ENCODE results near the gene SEZ6L. TPM values are rescaled to one million over a fixed set of nuclear protein-coding genes. Genes with fewer than 3 reads are reported as not detected.

Gene SEZ6L
- polyA plus RNA-seq, 1 donor, result 4.3 TPM

DNA sequence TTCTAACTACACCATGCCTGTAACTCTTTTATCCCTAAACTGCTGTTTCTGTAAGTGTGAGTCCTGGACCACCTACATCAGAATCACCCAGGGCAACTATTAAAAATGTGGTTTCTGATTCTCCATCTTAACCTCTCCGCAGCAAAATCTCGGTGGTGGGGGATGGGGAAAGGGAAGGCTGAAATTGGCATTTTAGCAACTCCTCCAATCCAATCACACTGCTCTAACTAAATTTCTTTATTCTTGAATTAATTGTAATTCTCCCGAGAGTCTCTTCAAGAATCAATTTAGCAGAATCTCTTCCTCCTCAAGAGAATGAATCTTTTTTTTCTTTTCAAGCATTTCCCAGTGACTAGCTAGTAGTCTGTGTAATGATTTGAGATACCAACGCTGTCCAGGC is 36.2 kb downstream of the SEZ6L start:
- no peak for DNase-seq
- WGBS (ENCODE audit: insufficient coverage, low lambda C conversion rate), result 44% methylated on average over 1 of the region's 4 CpGs
- Histone ChIP-seq H3K4me1 (ENCODE audit: control insufficient read depth, insufficient read depth, low read length) (no peaks in the 10 kb centered on the region), H3K4me3 (ENCODE audit: low read length) (no peak overlapping the region), H3K9me3 (ENCODE audit: control insufficient read depth, low read depth, low read length) (no peaks in the 10 kb centered on the region), H3K27me3 (ENCODE audit: control insufficient read depth, insufficient read depth, low read length) (no peaks in the 10 kb centered on the region), H3K27ac (ENCODE audit: low read length) (no peak overlapping the region), H3K36me3 (ENCODE audit: control insufficient read depth, insufficient read depth, low read length) (no peaks in the 10 kb centered on the region)

DNA sequence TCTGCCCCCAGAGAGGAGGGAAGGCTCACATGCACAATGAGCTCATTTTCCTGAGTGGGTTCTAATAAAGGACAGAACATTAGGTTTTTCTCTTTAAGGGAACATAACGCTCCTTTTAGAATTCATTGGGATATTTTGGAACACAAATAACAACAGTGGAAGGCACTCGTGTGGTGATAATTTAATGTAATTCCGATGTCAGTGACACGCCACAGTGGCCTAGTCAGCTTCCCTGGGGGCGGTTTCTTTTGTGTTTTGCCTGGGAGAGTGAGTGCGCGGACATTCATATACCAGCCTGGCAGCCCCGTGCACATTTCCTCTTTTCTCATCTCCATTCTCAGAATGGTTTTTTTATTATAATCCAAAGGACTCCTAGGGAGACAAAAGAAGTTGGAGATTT is 41.1 kb downstream of the SEZ6L start:
- Histone ChIP-seq H3K36me3 (ENCODE audit: control insufficient read depth, insufficient read depth, low read length) (no peaks in the 10 kb centered on the region), H3K27ac (ENCODE audit: low read length) (no peak overlapping the region), H3K4me1 (ENCODE audit: control insufficient read depth, insufficient read depth, low read length) (no peaks in the 10 kb centered on the region), H3K9me3 (ENCODE audit: control insufficient read depth, low read depth, low read length) (no peaks in the 10 kb centered on the region), H3K4me3 (ENCODE audit: low read length) (no peak overlapping the region), H3K27me3 (ENCODE audit: control insufficient read depth, insufficient read depth, low read length) (peaks cover 2% of the 10 kb centered on the region)
- no peak for DNase-seq
- WGBS (ENCODE audit: insufficient coverage, low lambda C conversion rate), result 87% methylated on average over 3 of the region's 8 CpGs

DNA sequence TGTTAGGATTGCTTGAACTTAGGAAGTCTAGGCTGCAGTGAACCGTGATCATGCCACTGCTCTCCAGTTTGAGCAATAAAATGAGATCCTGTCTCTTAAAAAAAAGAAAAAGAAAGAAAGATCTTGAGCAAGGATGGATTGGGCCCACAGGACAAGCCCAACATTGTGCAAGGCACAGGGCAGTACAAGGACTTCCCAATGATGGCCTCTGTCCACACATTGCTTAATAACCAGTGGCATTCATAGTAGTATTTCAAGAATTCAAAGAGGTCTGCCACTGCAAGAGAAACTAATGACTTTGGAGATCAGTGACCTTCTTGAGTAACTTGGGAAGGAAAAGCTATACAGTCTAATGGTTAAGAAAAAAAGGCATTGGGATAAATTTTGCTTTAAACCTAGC is 44.6 kb downstream of the SEZ6L start:
- no peaks in the 10 kb centered on the region for H3K36me3 ChIP-seq (ENCODE audit: control insufficient read depth, insufficient read depth, low read length)
- no peak for DNase-seq
- H3K27ac ChIP-seq (ENCODE audit: low read length), result no peak overlapping the region
- H3K9me3 ChIP-seq (ENCODE audit: control insufficient read depth, low read depth, low read length), result no peaks in the 10 kb centered on the region
- H3K4me1 ChIP-seq (ENCODE audit: control insufficient read depth, insufficient read depth, low read length), result no peaks in the 10 kb centered on the region
- 60% methylated on average over 1 of the region's 1 CpG for WGBS (ENCODE audit: insufficient coverage, low lambda C conversion rate)
- H3K27me3 ChIP-seq (ENCODE audit: control insufficient read depth, insufficient read depth, low read length), result peaks cover 7% of the 10 kb centered on the region
- H3K4me3 ChIP-seq (ENCODE audit: low read length), result no peak overlapping the region

GRCh38 chr22:26214466-26214865 is 45.2 kb downstream of the SEZ6L start:
- Histone ChIP-seq H3K9me3 (ENCODE audit: control insufficient read depth, low read depth, low read length) (no peaks in the 10 kb centered on the region), H3K27ac (ENCODE audit: low read length) (no peak overlapping the region), H3K36me3 (ENCODE audit: control insufficient read depth, insufficient read depth, low read length) (no peaks in the 10 kb centered on the region), H3K4me3 (ENCODE audit: low read length) (no peak overlapping the region), H3K4me1 (ENCODE audit: control insufficient read depth, insufficient read depth, low read length) (no peaks in the 10 kb centered on the region), H3K27me3 (ENCODE audit: control insufficient read depth, insufficient read depth, low read length) (peaks cover 7% of the 10 kb centered on the region)
- no peak for DNase-seq
- WGBS (ENCODE audit: insufficient coverage, low lambda C conversion rate), result 79% methylated on average over 4 of the region's 4 CpGs

DNA sequence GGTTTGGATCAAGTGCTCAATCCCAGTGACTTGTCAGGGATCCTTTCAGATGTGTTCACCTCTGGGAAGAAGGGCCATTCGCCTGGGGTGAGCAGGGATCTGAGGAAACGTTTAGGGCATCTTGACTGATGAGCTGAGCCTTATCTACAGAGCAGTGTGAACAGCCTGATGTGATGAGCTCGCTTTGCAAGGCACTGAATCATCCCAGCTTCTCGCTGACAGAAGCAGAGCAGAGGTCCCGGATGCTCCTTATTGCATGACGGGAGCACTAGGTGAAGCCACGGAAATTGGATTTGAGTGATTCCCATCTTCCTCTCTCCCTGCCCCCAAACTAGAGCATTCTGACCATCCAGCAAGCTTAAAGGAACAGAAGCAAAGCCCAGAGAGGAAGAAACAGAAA is 46.5 kb downstream of the SEZ6L start:
- H3K27ac ChIP-seq (ENCODE audit: low read length), result no peak overlapping the region
- H3K36me3 ChIP-seq (ENCODE audit: control insufficient read depth, insufficient read depth, low read length), result no peaks in the 10 kb centered on the region
- no peaks in the 10 kb centered on the region for H3K9me3 ChIP-seq (ENCODE audit: control insufficient read depth, low read depth, low read length)
- H3K4me1 ChIP-seq (ENCODE audit: control insufficient read depth, insufficient read depth, low read length), result no peaks in the 10 kb centered on the region
- no peak for DNase-seq
- no CpG with 5 or more reads among the region's 7 CpGs for WGBS (ENCODE audit: insufficient coverage, low lambda C conversion rate)
- peaks cover 7% of the 10 kb centered on the region for H3K27me3 ChIP-seq (ENCODE audit: control insufficient read depth, insufficient read depth, low read length)
- no peak overlapping the region for H3K4me3 ChIP-seq (ENCODE audit: low read length)

DNA sequence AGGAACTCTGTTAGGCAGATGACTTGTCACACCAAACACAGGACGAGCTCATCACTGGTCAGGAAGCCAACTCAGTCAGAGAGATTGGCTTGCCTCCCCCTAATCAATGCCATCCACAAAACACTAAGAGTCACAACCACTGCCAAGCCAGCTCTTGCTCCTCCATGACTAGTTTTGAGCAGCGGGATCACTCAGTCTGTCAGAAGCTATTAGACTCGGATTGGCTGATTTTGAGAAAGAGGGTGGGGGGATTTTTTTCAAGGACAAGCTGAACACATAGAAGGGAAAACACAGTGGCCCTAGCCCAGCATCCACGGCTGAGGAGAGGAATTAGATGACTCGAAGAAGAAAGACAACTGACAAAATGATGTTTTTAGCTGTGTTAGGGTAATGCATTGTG is 55.9 kb downstream of the SEZ6L start:
- no peaks in the 10 kb centered on the region for H3K4me1 ChIP-seq (ENCODE audit: control insufficient read depth, insufficient read depth, low read length)
- H3K27ac ChIP-seq (ENCODE audit: low read length), result no peak overlapping the region
- H3K9me3 ChIP-seq (ENCODE audit: control insufficient read depth, low read depth, low read length), result no peaks in the 10 kb centered on the region
- DNase-seq, result no peak
- H3K36me3 ChIP-seq (ENCODE audit: control insufficient read depth, insufficient read depth, low read length), result no peaks in the 10 kb centered on the region
- WGBS (ENCODE audit: insufficient coverage, low lambda C conversion rate), result 92% methylated on average over 2 of the region's 5 CpGs
- no peak overlapping the region for H3K4me3 ChIP-seq (ENCODE audit: low read length)
- H3K27me3 ChIP-seq (ENCODE audit: control insufficient read depth, insufficient read depth, low read length), result no peaks in the 10 kb centered on the region

DNA sequence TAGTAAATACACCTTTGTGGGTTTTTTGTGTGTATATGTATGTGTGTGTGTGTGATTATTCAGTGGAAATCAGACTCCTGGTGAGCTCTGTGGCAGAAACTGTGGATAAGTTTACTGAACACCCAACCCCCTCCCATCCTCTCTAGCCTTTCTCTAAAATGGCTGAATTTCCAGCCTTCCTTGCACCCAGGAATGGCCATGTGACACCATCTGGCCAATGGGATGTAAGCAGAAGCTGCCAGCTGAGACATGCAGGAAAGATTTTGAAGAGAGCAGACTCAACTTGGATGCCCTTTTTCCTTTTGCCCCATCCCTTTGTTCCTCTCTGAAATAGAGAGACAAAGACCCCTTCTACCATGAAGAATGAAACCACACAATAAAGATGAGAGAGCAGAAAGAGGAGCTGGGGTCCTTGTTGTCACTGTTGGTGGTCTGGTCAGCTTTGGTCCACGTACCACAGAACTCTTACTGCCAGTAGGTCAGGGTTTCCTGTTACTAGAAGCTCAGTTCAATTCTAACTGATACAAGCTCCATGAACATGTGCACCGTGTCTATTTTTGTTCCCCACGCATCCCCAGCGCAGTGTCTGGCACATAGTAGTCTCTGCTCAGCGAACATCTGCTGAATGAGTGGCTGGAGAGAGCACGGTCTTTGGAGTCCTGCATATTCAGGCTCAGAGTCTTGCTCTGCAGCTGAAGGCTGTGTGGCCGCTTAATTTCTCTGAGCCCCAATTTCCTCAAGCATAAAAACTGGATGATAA is 57.5 kb downstream of the SEZ6L start:
- H3K9me3 ChIP-seq (ENCODE audit: control insufficient read depth, low read depth, low read length), result no peaks in the 10 kb centered on the region
- H3K36me3 ChIP-seq (ENCODE audit: control insufficient read depth, insufficient read depth, low read length), result no peaks in the 10 kb centered on the region
- no peaks in the 10 kb centered on the region for H3K4me1 ChIP-seq (ENCODE audit: control insufficient read depth, insufficient read depth, low read length)
- 100% methylated on average over 1 of the region's 7 CpGs for WGBS (ENCODE audit: insufficient coverage, low lambda C conversion rate)
- H3K27me3 ChIP-seq (ENCODE audit: control insufficient read depth, insufficient read depth, low read length), result no peaks in the 10 kb centered on the region
- no peak overlapping the region for H3K4me3 ChIP-seq (ENCODE audit: low read length)
- no peak overlapping the region for H3K27ac ChIP-seq (ENCODE audit: low read length)
- DNase-seq, result no peak

DNA sequence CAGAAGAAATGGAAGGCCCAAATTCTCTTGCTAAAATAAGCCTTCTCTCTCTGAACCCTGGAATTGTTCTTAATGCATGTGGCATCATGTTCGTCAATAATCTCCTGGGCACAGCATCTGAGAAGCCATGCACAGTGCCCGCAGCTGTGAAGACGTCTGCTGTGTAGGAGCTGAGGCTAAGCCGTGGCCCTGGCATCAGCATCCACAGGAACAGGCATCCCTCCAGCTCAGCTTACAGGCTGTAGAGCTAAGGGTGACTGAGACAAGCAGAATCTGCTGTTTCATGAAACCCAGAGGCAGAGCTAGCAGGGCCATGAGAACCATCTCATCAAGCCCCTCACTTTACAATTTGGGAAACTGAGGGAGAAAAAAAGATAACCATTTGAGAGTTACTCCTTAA is 60.6 kb downstream of the SEZ6L start:
- no peak overlapping the region for H3K4me3 ChIP-seq (ENCODE audit: low read length)
- no peak overlapping the region for H3K27ac ChIP-seq (ENCODE audit: low read length)
- WGBS (ENCODE audit: insufficient coverage, low lambda C conversion rate), result no CpG with 5 or more reads among the region's 4 CpGs
- H3K4me1 ChIP-seq (ENCODE audit: control insufficient read depth, insufficient read depth, low read length), result no peaks in the 10 kb centered on the region
- no peak for DNase-seq
- H3K36me3 ChIP-seq (ENCODE audit: control insufficient read depth, insufficient read depth, low read length), result no peaks in the 10 kb centered on the region
- no peaks in the 10 kb centered on the region for H3K9me3 ChIP-seq (ENCODE audit: control insufficient read depth, low read depth, low read length)
- H3K27me3 ChIP-seq (ENCODE audit: control insufficient read depth, insufficient read depth, low read length), result no peaks in the 10 kb centered on the region

DNA sequence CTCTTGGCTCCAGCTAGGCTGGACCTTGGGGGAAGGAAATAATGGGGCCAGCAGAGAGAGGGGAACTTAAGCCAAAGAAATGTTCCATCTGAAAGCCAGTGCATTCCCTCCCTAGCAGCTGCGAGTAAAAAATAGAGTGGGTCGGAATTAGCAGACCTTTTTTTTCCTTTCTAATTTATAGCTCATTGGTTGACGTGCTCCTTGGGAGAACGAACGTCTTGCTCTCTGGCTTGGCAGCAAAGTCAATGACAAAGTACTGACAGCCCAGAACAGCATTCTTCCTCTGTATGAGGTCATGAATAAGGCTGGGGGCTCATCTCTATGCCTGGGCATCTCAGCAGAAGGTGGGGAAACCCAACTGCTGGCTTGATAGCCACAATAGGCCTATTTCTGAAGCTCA is 65.0 kb downstream of the SEZ6L start:
- no peaks in the 10 kb centered on the region for H3K27me3 ChIP-seq (ENCODE audit: control insufficient read depth, insufficient read depth, low read length)
- WGBS (ENCODE audit: insufficient coverage, low lambda C conversion rate), result no CpG with 5 or more reads among the region's 5 CpGs
- no peak for DNase-seq

DNA sequence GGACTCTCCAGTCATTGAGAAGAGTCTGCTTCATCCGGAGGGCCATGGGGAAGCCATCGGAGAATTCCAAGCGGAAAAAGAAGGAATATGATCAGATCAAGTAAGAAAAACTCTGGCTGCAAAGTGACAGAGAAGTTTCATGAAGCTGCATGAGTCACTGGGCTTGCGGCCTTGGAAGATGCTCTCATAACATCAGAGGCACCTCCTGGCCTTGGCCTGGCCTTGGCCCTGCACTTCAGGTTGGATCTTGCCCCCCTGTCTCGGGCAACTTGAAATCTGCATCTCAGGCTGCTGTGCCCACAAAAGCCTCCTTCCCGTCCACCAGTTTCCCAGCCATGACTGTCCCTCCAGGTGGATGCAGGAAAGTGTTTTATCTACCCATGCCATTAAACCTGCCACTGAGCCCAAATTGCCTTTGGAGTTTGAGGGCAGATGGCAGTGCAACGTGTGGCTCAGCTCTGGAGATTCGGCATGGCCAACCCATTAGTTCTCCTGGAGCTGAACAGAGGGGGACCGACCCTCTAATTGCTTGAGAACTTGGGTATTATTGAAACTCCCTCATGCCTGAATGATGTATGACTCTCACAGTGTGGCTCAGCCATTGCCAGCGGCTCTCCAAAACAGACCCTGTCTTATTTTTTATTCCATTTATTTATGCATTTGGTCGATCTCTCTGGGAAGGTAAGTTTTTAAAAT is 66.7 kb downstream of the SEZ6L start:
- H3K36me3 ChIP-seq (ENCODE audit: control insufficient read depth, insufficient read depth, low read length), result no peaks in the 10 kb centered on the region
- DNase-seq, result no peak
- no peak overlapping the region for H3K27ac ChIP-seq (ENCODE audit: low read length)
- no peak overlapping the region for H3K4me3 ChIP-seq (ENCODE audit: low read length)
- 100% methylated on average over 1 of the region's 11 CpGs for WGBS (ENCODE audit: insufficient coverage, low lambda C conversion rate)
- H3K9me3 ChIP-seq (ENCODE audit: control insufficient read depth, low read depth, low read length), result no peaks in the 10 kb centered on the region
- no peaks in the 10 kb centered on the region for H3K4me1 ChIP-seq (ENCODE audit: control insufficient read depth, insufficient read depth, low read length)
- no peaks in the 10 kb centered on the region for H3K27me3 ChIP-seq (ENCODE audit: control insufficient read depth, insufficient read depth, low read length)

More for the DNA sequence above, 65.0 kb downstream of the SEZ6L start:
- no peak overlapping the region for H3K4me3 ChIP-seq (ENCODE audit: low read length)
- no peak overlapping the region for H3K27ac ChIP-seq (ENCODE audit: low read length)
- no peaks in the 10 kb centered on the region for H3K36me3 ChIP-seq (ENCODE audit: control insufficient read depth, insufficient read depth, low read length)
- H3K4me1 ChIP-seq (ENCODE audit: control insufficient read depth, insufficient read depth, low read length), result no peaks in the 10 kb centered on the region
- no peaks in the 10 kb centered on the region for H3K9me3 ChIP-seq (ENCODE audit: control insufficient read depth, low read depth, low read length)

DNA sequence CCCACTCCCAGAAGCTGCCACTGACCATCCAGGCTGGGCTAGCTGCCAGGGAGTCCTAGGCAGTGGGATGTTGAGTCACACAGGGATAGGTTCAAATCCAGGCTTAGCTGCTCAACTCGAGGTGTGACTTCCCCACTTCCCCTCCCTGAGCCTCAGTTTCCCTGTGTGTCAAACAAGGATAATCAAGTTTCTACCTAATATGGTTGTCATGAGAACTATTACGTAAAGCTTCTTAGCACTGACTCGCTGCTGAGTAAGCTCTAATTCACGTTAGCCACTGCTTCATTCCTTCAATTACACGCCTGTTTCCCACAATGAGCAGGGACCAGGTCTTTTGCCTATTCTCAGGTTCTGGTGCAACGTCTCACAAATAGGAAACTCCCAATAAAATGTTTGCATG is 67.7 kb downstream of the SEZ6L start:
- Histone ChIP-seq H3K4me1 (ENCODE audit: control insufficient read depth, insufficient read depth, low read length) (no peaks in the 10 kb centered on the region), H3K27ac (ENCODE audit: low read length) (no peak overlapping the region), H3K27me3 (ENCODE audit: control insufficient read depth, insufficient read depth, low read length) (no peaks in the 10 kb centered on the region), H3K4me3 (ENCODE audit: low read length) (no peak overlapping the region), H3K9me3 (ENCODE audit: control insufficient read depth, low read depth, low read length) (no peaks in the 10 kb centered on the region), H3K36me3 (ENCODE audit: control insufficient read depth, insufficient read depth, low read length) (no peaks in the 10 kb centered on the region)
- 92% methylated on average over 4 of the region's 6 CpGs for WGBS (ENCODE audit: insufficient coverage, low lambda C conversion rate)
- no peak for DNase-seq
